K562 (cell line): Measurements from ENCODE around the gene CENPN. TPM values are rescaled to one million over a fixed set of nuclear protein-coding genes. Genes with fewer than 3 reads are reported as not detected.

Source experiments
- ATAC-seq: fragments of 200-7000 bp; cut with Tn5 transposase; 3 replicates; pipeline ENCODE4 v1.9.1; 2020; ENCODE audit warnings: moderate library complexity
- BruUV-seq: library from RNA; stranded (reverse); fragments of 400-500 nt; replicated peaks from 2 replicates; lab custom pipeline; 2021; lab: Mats Ljungman, UMichigan
- CTCF ChIA-PET: fragments of 300-600 bp; formaldehyde crosslinking; extraction: SDS; loops from one replicate; lab custom pipeline; 2021; ENCODE audit warnings: low intra/inter-chr PET ratio; lab: Yijun Ruan, JAX
- POLR2A ChIA-PET: fragments of 300-600, 350-650 bp; sonication (Branson Sonifier 250); formaldehyde crosslinking; extraction: SDS; loops from one replicate; lab custom pipeline; 2021; ENCODE audit warnings: antibody characterized with exemption, inconsistent platforms; lab: Yijun Ruan, JAX
- DNase-seq, 4 experiments: peaks; one replicate each; pipeline versions ENCODE4 v3.0.0 to v3.0.0-alpha.2; 2011 to 2018; ENCODE audit warnings: low spot score in 3 of 4, mixed read lengths in 3 of 4; ENCODE audit errors: extremely low read depth in 1 of 4
- FAIRE-seq: peaks from 2 replicates; lab custom pipeline; 2011; peaks lifted over from hg19 to GRCh38; lab: Jason Lieb, UNC
- H2AFZ ChIP-seq: 2 replicates; pipeline ENCODE4 v1.6.0; 2011; ENCODE audit warnings: low read depth, low read length, control low read depth, inconsistent platforms
- H3K27ac ChIP-seq: fragments of 200-600 bp; 3 replicates; pipeline ENCODE4 v1.8.0; 2011; ENCODE audit warnings: low read depth, mild to moderate bottlenecking, control low read depth, inconsistent platforms, low read length, moderate library complexity, mixed read lengths; ENCODE audit errors: extremely low read depth
- H3K27me3 ChIP-seq, 2 experiments: fragments of 300-600 bp in 1 of 2; 2 replicates in 1 of 2; 3 replicates in 1 of 2; pipeline versions ENCODE4 v1.6.0 to v1.8.0; 2011; ENCODE audit warnings: inconsistent platforms in 2 of 2, low read length in 2 of 2, mild to moderate bottlenecking in 1 of 2, mixed read lengths in 1 of 2, moderate library complexity in 1 of 2; ENCODE audit not compliant: control insufficient read depth in 2 of 2, insufficient read depth in 2 of 2
- H3K36me3 ChIP-seq: fragments of 300-600 bp; 3 replicates; pipeline ENCODE4 v1.8.0; 2011; ENCODE audit warnings: mild to moderate bottlenecking, low read length, inconsistent platforms; ENCODE audit not compliant: control insufficient read depth, insufficient read depth
- H3K4me1 ChIP-seq, 2 experiments: fragments of 200-600 bp in 1 of 2; replicated peaks in 1 of 2; 2 replicates in 1 of 2; 3 replicates in 1 of 2; pipeline versions ENCODE4 v1.5.1 to v1.8.0; 2011; ENCODE audit warnings: inconsistent platforms in 2 of 2, low read length in 2 of 2, mild to moderate bottlenecking in 1 of 2, mixed read lengths in 1 of 2, moderate library complexity in 1 of 2; ENCODE audit not compliant: control insufficient read depth in 2 of 2, insufficient read depth in 2 of 2
- H3K4me2 ChIP-seq: 2 replicates; pipeline ENCODE4 v1.6.1; 2011; ENCODE audit warnings: low read length, control low read depth, inconsistent platforms, mixed read lengths; ENCODE audit not compliant: insufficient read depth
- H3K4me3 ChIP-seq: fragments of 200-600 bp; sonication (generic), shearing (Covaris generic); 2 replicates; pipeline ENCODE4 v1.5.1; 2016; ENCODE audit warnings: control low read depth, inconsistent platforms
- H3K79me2 ChIP-seq: fragments of 200-600 bp; 3 replicates; pipeline ENCODE4 v1.8.0; 2011; ENCODE audit warnings: low read length, inconsistent platforms; ENCODE audit not compliant: control insufficient read depth, insufficient read depth
- H3K9ac ChIP-seq, 2 experiments: 2 replicates each; pipeline versions ENCODE4 v1.6.0 to v1.6.1; 2011; ENCODE audit warnings: low read depth in 2 of 2, low read length in 2 of 2, control low read depth in 1 of 2, inconsistent platforms in 1 of 2, mild to moderate bottlenecking in 1 of 2, mixed read lengths in 1 of 2; ENCODE audit not compliant: insufficient read depth in 1 of 2
- H3K9me1 ChIP-seq: one replicate; pipeline ENCODE4 v1.6.0; 2011; ENCODE audit warnings: inconsistent platforms, mild to moderate bottlenecking, low read length, moderate library complexity; ENCODE audit not compliant: control insufficient read depth, insufficient read depth
- H3K9me3 ChIP-seq: replicated peaks from 2 replicates; pipeline ENCODE4 v1.5.1; 2011; ENCODE audit warnings: low read depth, low read length, inconsistent platforms; ENCODE audit not compliant: control insufficient read depth, insufficient read depth
- H4K20me1 ChIP-seq: replicated peaks from 2 replicates; pipeline ENCODE4 v1.6.1; 2011; ENCODE audit warnings: low read length, inconsistent platforms, mixed read lengths; ENCODE audit not compliant: control insufficient read depth, insufficient read depth
- ETS1 ChIP-seq: conservative IDR thresholded peaks from 2 replicates; pipeline ENCODE4 v1.6.1; 2011; ENCODE audit warnings: low read depth, mild to moderate bottlenecking, low read length; ENCODE audit not compliant: control insufficient read depth
- ID3 ChIP-seq, 2 experiments: fragments of 250-450 bp in 1 of 2; fragments of 450-650 bp in 1 of 2; sonication (Bioruptor Pico) in 1 of 2; IDR thresholded peaks; 2 replicates each; pipeline versions ENCODE4 v1.6.1 to v1.8.0; 2016 to 2021; ENCODE audit warnings: mild to moderate bottlenecking in 2 of 2, moderate library complexity in 2 of 2, missing compliant biosample characterization in 1 of 2, missing genetic modification characterization in 1 of 2
- KAT7 ChIP-seq: sonication (generic); formaldehyde crosslinking; IDR thresholded peaks from 2 replicates; pipeline ENCODE4 v1.8.0; 2022; ENCODE audit warnings: missing genetic modification reagents, mild to moderate bottlenecking, borderline replicate concordance
- NFATC3 ChIP-seq: fragments of 450-650 bp; IDR thresholded peaks from 2 replicates; pipeline ENCODE4 v1.6.1; 2017; ENCODE audit warnings: mild to moderate bottlenecking
- RB1 ChIP-seq: fragments of 450-650 bp; IDR thresholded peaks from 2 replicates; pipeline ENCODE4 v1.6.1; 2017; ENCODE audit warnings: low read depth, mild to moderate bottlenecking
- RBM17 ChIP-seq: fragments of 200-400 bp; formaldehyde crosslinking; IDR thresholded peaks from 2 replicates; pipeline ENCODE4 v1.6.1; 2017; ENCODE audit warnings: low read depth, mild to moderate bottlenecking, low read length, borderline replicate concordance
- SMARCE1 ChIP-seq: fragments of 450-650 bp; IDR thresholded peaks from 2 replicates; pipeline ENCODE4 v1.7.1; 2016; ENCODE audit warnings: mild to moderate bottlenecking
- SNIP1 ChIP-seq: fragments of 450-650 bp; IDR thresholded peaks from 2 replicates; pipeline ENCODE4 v1.7.1; 2017; ENCODE audit warnings: low read depth, mild to moderate bottlenecking
- TBL1XR1 ChIP-seq, 2 experiments: IDR thresholded peaks; 2 replicates each; pipeline ENCODE4 v1.6.1; 2012; ENCODE audit warnings: improper control_type of control experiment in 2 of 2, low read length in 2 of 2, mild to moderate bottlenecking in 1 of 2
- TGIF2 ChIP-seq: sonication (generic); formaldehyde crosslinking; IDR thresholded peaks from 2 replicates; pipeline ENCODE4 v1.8.1; 2022; ENCODE audit warnings: mild to moderate bottlenecking, missing genetic modification reagents, moderate library complexity
- ZMIZ1 ChIP-seq, 2 experiments: fragments of 150-350 bp in 1 of 2; IDR thresholded peaks; 2 replicates each; pipeline ENCODE4 v1.6.1; 2012 to 2016; ENCODE audit warnings: low read depth in 2 of 2, low read length in 2 of 2, mild to moderate bottlenecking in 1 of 2, moderate library complexity in 1 of 2
- ZNF695 ChIP-seq: fragments of 450-650 bp; formaldehyde crosslinking; IDR thresholded peaks from 2 replicates; pipeline ENCODE4 v1.4.0; 2020; ENCODE audit warnings: mild to moderate bottlenecking, moderate library complexity
- in situ Hi-C: fragments of 300-500 bp; cut with MboI; formaldehyde crosslinking; loops from 4 replicates; pipeline ENCODE4 v1.15.0; 2018; ENCODE audit warnings: inconsistent platforms, mixed read lengths
- intact Hi-C: fragments of 100-400 bp; cut with micrococcal nuclease; formaldehyde crosslinking; loops from 2 replicates; pipeline ENCODE4 v1.14.2; 2022
- polyA plus RNA-seq, 8 experiments: library from polyadenylated mRNA; depleted of rRNA in 4 of 8; stranded (reverse) in 5 of 8; unstranded in 3 of 8; fragments of >200 nt; fragmentation: Nextera tagmentation in 2 of 8; fragmentation: Illumina TruSeq in 1 of 8; extraction: Ambion mirVana in 2 of 8; extraction: Trizol in 1 of 8; gene quantifications; 2 replicates each; pipeline versions ENCODE4 v1.2.1 to v1.2.3, GENCODE V29; 2011 to 2014; ENCODE audit warnings: inconsistent platforms in 1 of 8, missing spikeins in 1 of 8
- total RNA-seq, 7 experiments: library from RNA; depleted of rRNA in 6 of 7; stranded (reverse); fragments of >200 nt in 6 of 7; fragmentation: Illumina TruSeq in 2 of 7; extraction: Trizol in 2 of 7; gene quantifications; 2 replicates each; pipeline versions ENCODE4 v1.2.1 to v1.2.3, GENCODE V29; 2011 to 2021; ENCODE audit warnings: low replicate concordance in 1 of 7
- TF ChIP-seq, protein P1 (sequence below), 2 experiments: fragments of 450-650 bp in 1 of 2; IDR thresholded peaks; 2 replicates each; pipeline ENCODE4 v1.6.1; 2011 to 2017; ENCODE audit warnings: low read depth in 2 of 2, antibody characterized with exemption in 1 of 2, borderline replicate concordance in 1 of 2, low read length in 1 of 2, mild to moderate bottlenecking in 1 of 2, mixed read lengths in 1 of 2; ENCODE audit not compliant: control insufficient read depth in 1 of 2

Gene CENPN
- total and polyA plus RNA-seq, 9 of the 15 experiments (the other 6 are each of a cell fraction or from before 2014, with no cell fraction given): 92.3 to 384 (median 140) TPM

DNA sequence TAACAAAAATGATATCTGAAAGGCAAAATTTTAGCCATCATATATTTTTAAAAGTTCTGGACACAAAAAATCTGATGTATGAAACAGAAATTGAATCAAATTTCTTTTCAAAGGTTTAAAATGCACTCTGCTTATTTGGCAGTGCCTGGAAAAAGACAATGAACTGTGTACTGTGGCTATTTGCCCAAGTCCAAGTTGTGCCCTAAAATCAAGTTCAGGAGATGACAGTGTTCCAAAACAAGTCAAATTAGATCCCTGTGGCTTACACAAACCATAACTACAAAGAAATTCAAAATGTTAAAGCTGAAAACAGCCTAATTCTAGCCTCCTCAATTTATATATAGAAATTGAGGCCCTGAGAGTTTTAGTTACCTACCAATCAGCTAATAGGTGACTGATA is 25.9 kb upstream of the CENPN start:
- DNase-seq (no peak), FAIRE-seq (no peak), ATAC-seq (no peak)
- Histone ChIP-seq H3K4me2 (no peak overlapping the region), H2AFZ (no peak overlapping the region), H3K79me2 (peaks cover 30% of the 10 kb centered on the region), H3K4me1 (no peaks in the 10 kb centered on the region), H3K9me3 (no peaks in the 10 kb centered on the region), H4K20me1 (peaks cover 11% of the 10 kb centered on the region; the same call in 1 of the 2 replicates), H3K9me1 (no peaks in the 10 kb centered on the region), H3K27ac (no peak overlapping the region), H3K36me3 (peaks cover 57% of the 10 kb centered on the region; the same call in 2 of the 3 replicates), H3K27me3 (no peaks in the 10 kb centered on the region), H3K9ac (no peak overlapping the region), H3K4me3 (no peak overlapping the region)
- ChIA-PET CTCF (no interaction called here), POLR2A (interaction anchor here (1.3 kb wide), 1 partner anchor 9 kb away, joined by 4 read pairs; no protein-coding TSS in a partner anchor)
- intact Hi-C loops (no loop called here), in situ Hi-C loops (no loop called here)
- no TSS peak for BruUV-seq
- TF ChIP-seq RB1: no peak
- no peak for TF ChIP-seq RBM17
- TF ChIP-seq, protein P1, sequence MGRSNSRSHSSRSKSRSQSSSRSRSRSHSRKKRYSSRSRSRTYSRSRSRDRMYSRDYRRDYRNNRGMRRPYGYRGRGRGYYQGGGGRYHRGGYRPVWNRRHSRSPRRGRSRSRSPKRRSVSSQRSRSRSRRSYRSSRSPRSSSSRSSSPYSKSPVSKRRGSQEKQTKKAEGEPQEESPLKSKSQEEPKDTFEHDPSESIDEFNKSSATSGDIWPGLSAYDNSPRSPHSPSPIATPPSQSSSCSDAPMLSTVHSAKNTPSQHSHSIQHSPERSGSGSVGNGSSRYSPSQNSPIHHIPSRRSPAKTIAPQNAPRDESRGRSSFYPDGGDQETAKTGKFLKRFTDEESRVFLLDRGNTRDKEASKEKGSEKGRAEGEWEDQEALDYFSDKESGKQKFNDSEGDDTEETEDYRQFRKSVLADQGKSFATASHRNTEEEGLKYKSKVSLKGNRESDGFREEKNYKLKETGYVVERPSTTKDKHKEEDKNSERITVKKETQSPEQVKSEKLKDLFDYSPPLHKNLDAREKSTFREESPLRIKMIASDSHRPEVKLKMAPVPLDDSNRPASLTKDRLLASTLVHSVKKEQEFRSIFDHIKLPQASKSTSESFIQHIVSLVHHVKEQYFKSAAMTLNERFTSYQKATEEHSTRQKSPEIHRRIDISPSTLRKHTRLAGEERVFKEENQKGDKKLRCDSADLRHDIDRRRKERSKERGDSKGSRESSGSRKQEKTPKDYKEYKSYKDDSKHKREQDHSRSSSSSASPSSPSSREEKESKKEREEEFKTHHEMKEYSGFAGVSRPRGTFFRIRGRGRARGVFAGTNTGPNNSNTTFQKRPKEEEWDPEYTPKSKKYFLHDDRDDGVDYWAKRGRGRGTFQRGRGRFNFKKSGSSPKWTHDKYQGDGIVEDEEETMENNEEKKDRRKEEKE (IDR thresholded peaks at IDR 0.05; ENCODE audit: borderline replicate concordance in 1 of 2, control insufficient read depth in 1 of 2, low read depth in 2 of 2, low read length in 1 of 2): no peak
- TF ChIP-seq ZNF695 (CRISPR knock-in tag): no peak
- no peak for TF ChIP-seq NFATC3
- TF ChIP-seq KAT7 (CRISPR knock-in tag): no peak
- TF ChIP-seq TGIF2: no peak
- no peak for TF ChIP-seq SNIP1
- TF ChIP-seq TBL1XR1 (IDR thresholded peaks at IDR 0.05; ENCODE audit: low read length in 2 of 2): no peak
- TF ChIP-seq ZMIZ1 (IDR thresholded peaks at IDR 0.05; ENCODE audit: low read depth in 2 of 2, low read length in 2 of 2): no peak
- TF ChIP-seq ETS1: no peak
- no peak for TF ChIP-seq ID3 (CRISPR knock-in tag; IDR thresholded peaks at IDR 0.05)
- no peak for TF ChIP-seq ID3 (tag; IDR thresholded peaks at IDR 0.05)
- TF ChIP-seq SMARCE1: no peak
